Fibroblast of pulmonary artery (primary cell): ENCODE measurements around the gene BTN2A1.
A peak's percentile ranks its signal among the peaks of the same experiment; 100 is the strongest.
"Not testable (repeated sequence)": the region's sequence is repeated elsewhere in the genome, so short reads cannot be mapped to it uniquely, and the experiment has no call there.

Experiments
- DNase-seq: peaks from one replicate; pipeline ENCODE4 v3.0.0-alpha.2; 2010; ENCODE audit warnings: low read depth
- H3K4me3 ChIP-seq: replicated peaks from 2 replicates; pipeline ENCODE4 v1.5.1; 2011; ENCODE audit warnings: low read depth, mild to moderate bottlenecking, control low read depth, low read length, moderate library complexity
- TF ChIP-seq, protein P1 (sequence below): IDR thresholded peaks from 2 replicates; pipeline ENCODE4 v1.5.1; 2011; ENCODE audit warnings: mild to moderate bottlenecking, control low read depth, low read length, inconsistent platforms; ENCODE audit errors: missing control alignments

BTN2A1 gene

DNA sequence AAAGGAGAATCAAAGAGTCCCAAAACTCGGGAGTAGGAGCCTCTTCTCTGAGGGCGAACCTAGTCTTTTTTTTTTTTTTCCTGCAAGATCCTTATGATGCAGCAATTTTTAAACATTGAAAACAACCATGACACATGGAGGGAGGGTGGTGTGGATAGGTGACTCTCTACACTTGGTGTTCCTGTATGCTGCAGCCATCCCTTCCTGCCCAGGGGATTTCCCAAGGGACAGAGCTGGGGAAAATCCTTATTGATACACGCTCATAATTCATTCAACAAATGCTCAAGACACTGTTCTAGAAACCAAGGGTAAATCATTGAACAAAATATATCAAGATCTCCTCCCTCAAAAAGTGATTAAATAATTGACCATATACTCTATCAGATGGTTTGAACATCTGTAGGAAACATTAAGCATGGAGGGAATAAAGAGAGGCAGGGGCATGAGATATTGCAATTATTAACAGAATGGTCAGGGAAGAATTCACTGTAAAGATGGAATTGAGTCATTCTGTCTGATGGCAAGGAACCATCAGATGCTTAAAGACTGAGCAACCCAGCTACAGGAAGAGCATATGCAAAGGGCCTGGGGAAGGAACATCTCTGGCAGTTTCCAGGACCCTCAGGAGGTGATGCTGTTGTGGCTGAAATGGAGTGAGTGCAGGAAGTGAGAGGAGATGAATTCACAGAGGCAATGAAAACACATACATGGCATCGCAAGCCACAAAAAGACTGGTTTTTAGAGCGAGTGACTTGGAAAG, 30.9 kb upstream of the BTN2A1 start:
- DNase-seq, result no peak
- TF ChIP-seq, protein P1, sequence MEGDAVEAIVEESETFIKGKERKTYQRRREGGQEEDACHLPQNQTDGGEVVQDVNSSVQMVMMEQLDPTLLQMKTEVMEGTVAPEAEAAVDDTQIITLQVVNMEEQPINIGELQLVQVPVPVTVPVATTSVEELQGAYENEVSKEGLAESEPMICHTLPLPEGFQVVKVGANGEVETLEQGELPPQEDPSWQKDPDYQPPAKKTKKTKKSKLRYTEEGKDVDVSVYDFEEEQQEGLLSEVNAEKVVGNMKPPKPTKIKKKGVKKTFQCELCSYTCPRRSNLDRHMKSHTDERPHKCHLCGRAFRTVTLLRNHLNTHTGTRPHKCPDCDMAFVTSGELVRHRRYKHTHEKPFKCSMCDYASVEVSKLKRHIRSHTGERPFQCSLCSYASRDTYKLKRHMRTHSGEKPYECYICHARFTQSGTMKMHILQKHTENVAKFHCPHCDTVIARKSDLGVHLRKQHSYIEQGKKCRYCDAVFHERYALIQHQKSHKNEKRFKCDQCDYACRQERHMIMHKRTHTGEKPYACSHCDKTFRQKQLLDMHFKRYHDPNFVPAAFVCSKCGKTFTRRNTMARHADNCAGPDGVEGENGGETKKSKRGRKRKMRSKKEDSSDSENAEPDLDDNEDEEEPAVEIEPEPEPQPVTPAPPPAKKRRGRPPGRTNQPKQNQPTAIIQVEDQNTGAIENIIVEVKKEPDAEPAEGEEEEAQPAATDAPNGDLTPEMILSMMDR, result no peak
- no peak overlapping the region for H3K4me3 ChIP-seq

DNA sequence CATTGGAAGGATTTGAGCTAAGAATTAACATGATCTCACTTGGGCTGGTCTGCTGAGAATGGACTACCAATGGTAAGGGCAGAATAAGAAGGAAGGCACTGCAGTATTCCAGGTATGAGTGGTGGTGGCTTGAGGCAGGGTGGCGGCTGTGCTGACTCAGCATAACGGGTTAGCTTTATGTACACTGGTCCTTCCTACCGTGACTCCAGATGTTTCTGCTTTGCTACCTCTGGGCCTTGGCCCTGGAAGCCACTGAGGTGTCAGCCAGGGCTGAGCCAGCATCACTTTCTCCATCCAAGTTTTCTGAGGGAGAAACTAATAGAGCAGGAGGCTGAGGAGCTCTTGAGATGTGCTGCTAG, 30.3 kb upstream of the BTN2A1 start:
- TF ChIP-seq, protein P1, result no peak
- H3K4me3 ChIP-seq, result no peak overlapping the region
- DNase-seq, result no peak

DNA sequence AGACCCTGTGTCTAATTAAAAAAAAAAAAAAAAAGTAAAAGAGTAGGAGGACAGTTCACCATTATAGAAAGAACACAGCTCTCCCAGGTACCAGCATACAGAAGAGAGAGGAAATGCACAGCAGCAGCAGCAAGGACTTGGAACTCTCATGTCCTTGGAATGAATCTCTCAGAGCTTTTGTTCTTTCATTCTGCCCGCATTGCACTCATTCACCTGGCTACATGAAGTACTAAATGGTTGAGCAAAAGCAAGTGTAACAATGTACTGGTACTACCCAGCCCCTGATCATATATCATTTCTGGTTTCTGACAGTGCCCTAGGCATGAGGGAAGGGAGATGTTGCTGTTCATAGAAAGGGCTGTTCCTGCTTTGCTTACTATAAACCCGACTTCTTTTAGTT, 29.5 kb upstream of the BTN2A1 start:
- no peak for DNase-seq
- H3K4me3 ChIP-seq, result no peak overlapping the region
- TF ChIP-seq, protein P1, result no peak

DNA sequence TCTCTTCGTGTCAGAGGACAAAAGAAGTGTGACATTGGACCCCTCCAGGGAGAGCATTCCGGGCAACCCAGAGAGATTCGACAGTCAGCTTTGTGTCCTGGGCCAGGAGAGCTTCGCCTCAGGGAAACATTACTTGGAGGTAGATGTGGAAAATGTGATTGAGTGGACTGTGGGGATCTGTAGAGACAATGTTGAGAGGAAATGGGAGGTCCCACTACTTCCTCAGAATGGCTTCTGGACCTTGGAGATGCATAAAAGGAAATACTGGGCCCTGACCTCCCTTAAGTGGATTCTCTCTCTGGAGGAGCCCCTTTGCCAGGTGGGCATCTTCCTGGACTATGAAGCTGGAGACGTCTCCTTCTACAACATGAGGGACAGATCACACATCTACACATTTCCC, 27.0 kb upstream of the BTN2A1 start:
- no peak for DNase-seq
- TF ChIP-seq, protein P1, result no peak
- no peak overlapping the region for H3K4me3 ChIP-seq

DNA sequence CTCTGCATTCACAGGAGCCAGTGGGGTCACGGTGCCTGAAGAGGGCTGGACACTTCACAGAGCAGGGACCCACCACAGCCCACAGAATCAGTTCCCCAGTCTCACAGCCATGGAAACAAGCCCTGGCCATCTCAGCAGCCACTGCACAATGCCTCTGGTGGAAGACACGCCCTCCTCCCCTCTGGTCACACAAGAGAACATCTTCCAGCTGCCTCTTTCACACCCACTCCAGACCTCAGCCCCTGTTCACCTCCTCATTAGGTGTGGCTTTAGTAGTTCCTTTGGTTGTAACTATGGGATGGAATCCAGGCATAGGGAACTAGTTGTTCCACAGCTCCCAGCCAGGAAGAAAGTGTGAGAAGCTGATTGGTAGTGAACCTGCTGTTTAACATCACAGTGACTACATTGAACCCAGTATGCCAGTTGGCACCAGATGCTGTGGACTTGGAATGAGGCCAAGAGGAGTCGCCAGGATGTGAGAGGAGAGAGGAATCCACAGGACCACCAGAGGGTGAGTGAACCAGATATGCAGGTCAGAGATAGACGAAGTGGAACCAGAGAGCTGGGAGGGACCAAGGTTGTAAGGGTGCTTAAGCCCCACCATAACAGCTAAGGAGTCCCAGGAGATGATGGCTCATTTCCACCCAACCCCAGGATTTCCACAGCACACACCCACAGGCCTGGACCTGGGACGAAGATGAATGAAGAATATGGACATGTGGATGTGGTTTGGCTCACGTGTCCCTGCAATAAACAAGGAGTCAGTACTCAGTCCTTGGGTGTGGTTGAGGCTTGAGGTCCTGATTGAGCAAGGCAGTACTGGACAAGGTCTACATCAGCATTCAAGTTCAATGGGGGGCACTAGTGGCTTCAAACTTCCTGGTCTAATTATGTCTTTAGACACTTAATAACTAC, 26.2 kb upstream of the BTN2A1 start:
- no peak overlapping the region for H3K4me3 ChIP-seq
- DNase-seq, result peak; percentile 23
- TF ChIP-seq, protein P1, result no peak

DNA sequence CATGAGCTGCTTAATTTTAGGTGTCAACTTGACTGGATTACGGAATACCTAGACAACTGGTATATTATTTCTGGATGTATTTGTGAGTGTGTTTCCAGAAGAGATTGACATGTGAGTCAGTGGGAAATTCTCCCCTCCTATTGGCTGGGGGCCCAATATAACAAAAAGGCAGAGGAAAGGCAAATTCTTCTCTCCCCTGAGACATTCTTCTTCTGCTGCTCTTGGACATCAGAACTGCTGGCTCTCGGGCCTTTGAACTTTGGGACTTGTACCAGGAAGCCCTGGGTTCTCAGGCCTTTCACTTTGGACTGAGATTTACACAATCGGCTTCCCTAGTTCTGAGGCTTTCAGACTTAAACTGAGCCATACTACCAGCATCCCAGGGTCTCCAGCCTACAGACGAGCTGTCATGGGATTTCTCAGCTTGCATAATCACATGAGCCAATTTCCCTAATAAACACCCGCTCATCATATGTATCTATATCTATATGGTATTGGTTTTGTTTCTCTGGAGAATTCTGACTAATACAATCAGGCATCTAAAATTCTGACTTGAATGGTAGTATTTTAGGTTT, 25.0 kb upstream of the BTN2A1 start:
- TF ChIP-seq, protein P1, result no peak
- H3K4me3 ChIP-seq, result no peak overlapping the region
- peak; percentile 57 for DNase-seq

DNA sequence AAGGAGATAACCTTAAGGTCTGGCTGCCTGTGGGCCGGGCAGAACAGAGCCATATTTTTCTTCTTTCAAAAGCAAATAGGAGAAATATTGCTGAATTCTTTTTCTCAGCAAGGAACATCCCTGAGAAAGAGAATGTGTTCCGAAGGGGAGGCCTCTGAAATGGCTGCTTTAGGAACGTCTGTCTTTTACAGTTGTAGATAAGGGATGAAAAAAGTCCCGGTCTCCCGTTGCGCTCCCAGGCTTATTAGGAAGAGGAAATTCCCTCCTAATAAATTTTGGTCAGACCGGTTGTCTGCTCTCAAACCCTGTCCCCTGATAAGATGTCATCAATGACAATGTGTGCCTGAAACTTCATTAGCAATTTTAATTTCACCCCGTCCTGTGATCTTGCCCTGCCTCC, 24.1 kb upstream of the BTN2A1 start:
- not testable (repeated sequence) for DNase-seq, H3K4me3 ChIP-seq
